ENCODE results near the gene TIE1. TPM values are rescaled to one million over a fixed set of nuclear protein-coding genes. Genes with fewer than 3 reads are reported as not detected.

The TIE1 gene
- total and polyA plus RNA-seq, 2 of the 13 experiments (the other 11 are each of a cell fraction or from before 2014, with no cell fraction given): 0.58 to 0.84 TPM

DNA sequence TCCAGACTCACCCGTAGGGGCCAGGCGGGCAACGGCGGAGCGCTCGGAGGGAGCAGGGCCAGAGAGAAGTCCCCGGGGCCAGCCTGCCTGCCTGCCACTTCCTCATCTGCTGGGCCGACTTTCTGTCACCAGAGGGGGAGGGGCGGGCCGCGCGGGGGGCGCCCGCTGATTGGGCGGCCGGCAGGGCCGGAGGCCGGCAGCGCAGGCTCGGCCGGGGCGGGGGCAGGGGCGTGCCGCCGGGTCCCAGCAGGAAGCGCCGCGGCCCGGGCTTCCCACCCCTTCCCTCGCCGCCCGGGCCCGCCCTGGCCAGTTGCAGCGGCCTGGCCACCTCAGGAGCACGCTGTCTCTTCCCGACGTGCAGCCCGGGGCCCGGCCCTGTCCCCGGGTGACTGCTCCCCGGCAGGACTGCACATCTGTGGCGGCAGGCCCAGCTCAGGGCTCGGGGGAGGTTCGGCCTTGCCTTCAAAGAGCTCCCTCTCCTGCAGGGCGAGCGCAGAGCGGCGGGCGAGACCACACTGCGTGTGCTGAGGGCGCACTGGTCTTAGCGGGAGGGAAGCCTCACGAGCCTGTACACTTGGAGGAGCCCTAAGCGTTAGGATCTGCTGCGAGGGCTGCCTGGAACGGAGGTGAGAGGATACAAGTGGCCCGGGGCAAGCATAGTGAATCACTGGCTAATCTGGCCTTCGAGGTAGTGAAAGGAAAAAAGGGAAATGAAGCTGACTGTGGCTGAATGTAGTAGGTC, 67.3 kb downstream of the TIE1 start, which contains the start of gene ELOVL1 (continued):
- TF ChIP-seq SIN3B (IDR thresholded peaks at IDR 0.05; ENCODE audit: low read length): 0 out of 2 replicates have a peak, but pooled peaks have one; percentile 11
- TF ChIP-seq ZNF724P (CRISPR knock-in tag; IDR thresholded peaks at IDR 0.05; ENCODE audit: borderline replicate concordance): 0 out of 2 replicates have a peak, but pooled peaks have one; percentile 66
- TF ChIP-seq ZNF354B (CRISPR knock-in tag; IDR thresholded peaks at IDR 0.05): 0 out of 2 replicates have a peak, but pooled peaks have one; percentile 63
- TF ChIP-seq, protein P1, sequence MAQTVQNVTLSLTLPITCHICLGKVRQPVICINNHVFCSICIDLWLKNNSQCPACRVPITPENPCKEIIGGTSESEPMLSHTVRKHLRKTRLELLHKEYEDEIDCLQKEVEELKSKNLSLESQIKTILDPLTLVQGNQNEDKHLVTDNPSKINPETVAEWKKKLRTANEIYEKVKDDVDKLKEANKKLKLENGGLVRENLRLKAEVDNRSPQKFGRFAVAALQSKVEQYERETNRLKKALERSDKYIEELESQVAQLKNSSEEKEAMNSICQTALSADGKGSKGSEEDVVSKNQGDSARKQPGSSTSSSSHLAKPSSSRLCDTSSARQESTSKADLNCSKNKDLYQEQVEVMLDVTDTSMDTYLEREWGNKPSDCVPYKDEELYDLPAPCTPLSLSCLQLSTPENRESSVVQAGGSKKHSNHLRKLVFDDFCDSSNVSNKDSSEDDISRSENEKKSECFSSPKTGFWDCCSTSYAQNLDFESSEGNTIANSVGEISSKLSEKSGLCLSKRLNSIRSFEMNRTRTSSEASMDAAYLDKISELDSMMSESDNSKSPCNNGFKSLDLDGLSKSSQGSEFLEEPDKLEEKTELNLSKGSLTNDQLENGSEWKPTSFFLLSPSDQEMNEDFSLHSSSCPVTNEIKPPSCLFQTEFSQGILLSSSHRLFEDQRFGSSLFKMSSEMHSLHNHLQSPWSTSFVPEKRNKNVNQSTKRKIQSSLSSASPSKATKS (CRISPR knock-in tag; IDR thresholded peaks at IDR 0.05): no peak
- no peak for TF ChIP-seq MAFG (CRISPR knock-in tag; IDR thresholded peaks at IDR 0.05)
- peak; percentile 86; the same call in 1 of the 2 replicates for TF ChIP-seq ZSCAN21 (CRISPR knock-in tag; IDR thresholded peaks at IDR 0.05; ENCODE audit: borderline replicate concordance)
- no peak for TF ChIP-seq RBM22 (optimal IDR thresholded peaks at IDR 0.05; ENCODE audit: low read length)
- peak; percentile 79 for TF ChIP-seq ZNF761 (CRISPR knock-in tag; conservative IDR thresholded peaks at IDR 0.05)
- TF ChIP-seq, protein P2, sequence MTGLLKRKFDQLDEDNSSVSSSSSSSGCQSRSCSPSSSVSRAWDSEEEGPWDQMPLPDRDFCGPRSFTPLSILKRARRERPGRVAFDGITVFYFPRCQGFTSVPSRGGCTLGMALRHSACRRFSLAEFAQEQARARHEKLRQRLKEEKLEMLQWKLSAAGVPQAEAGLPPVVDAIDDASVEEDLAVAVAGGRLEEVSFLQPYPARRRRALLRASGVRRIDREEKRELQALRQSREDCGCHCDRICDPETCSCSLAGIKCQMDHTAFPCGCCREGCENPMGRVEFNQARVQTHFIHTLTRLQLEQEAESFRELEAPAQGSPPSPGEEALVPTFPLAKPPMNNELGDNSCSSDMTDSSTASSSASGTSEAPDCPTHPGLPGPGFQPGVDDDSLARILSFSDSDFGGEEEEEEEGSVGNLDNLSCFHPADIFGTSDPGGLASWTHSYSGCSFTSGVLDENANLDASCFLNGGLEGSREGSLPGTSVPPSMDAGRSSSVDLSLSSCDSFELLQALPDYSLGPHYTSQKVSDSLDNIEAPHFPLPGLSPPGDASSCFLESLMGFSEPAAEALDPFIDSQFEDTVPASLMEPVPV (CRISPR knock-in tag; IDR thresholded peaks at IDR 0.05): peak; percentile 92
- no peak for TF ChIP-seq ZNF101 (CRISPR knock-in tag; IDR thresholded peaks at IDR 0.05; ENCODE audit: borderline replicate concordance, low read depth)
- TF ChIP-seq SATB2 (CRISPR knock-in tag; IDR thresholded peaks at IDR 0.05): no peak
- TF ChIP-seq ZNF616 (CRISPR knock-in tag; IDR thresholded peaks at IDR 0.05; ENCODE audit: low read depth): peak; percentile 90
- TF ChIP-seq KLF6 (CRISPR knock-in tag; IDR thresholded peaks at IDR 0.05): peak; percentile 89; the same call in 1 of the 2 replicates
- peak; percentile 38; the same call in 1 of the 2 replicates for TF ChIP-seq NFKBIZ (CRISPR knock-in tag; IDR thresholded peaks at IDR 0.05)
- peak in 1 of 2 experiments; percentile 88; a peak in 2 of 4 replicates for TF ChIP-seq KLF16 (CRISPR knock-in tag; IDR thresholded peaks at IDR 0.05)
- TF ChIP-seq ZNF296 (CRISPR knock-in tag; conservative IDR thresholded peaks at IDR 0.05): no peak
- peak; percentile 67 for TF ChIP-seq ZNF331 (CRISPR knock-in tag; IDR thresholded peaks at IDR 0.05)
- TF ChIP-seq, protein P3, sequence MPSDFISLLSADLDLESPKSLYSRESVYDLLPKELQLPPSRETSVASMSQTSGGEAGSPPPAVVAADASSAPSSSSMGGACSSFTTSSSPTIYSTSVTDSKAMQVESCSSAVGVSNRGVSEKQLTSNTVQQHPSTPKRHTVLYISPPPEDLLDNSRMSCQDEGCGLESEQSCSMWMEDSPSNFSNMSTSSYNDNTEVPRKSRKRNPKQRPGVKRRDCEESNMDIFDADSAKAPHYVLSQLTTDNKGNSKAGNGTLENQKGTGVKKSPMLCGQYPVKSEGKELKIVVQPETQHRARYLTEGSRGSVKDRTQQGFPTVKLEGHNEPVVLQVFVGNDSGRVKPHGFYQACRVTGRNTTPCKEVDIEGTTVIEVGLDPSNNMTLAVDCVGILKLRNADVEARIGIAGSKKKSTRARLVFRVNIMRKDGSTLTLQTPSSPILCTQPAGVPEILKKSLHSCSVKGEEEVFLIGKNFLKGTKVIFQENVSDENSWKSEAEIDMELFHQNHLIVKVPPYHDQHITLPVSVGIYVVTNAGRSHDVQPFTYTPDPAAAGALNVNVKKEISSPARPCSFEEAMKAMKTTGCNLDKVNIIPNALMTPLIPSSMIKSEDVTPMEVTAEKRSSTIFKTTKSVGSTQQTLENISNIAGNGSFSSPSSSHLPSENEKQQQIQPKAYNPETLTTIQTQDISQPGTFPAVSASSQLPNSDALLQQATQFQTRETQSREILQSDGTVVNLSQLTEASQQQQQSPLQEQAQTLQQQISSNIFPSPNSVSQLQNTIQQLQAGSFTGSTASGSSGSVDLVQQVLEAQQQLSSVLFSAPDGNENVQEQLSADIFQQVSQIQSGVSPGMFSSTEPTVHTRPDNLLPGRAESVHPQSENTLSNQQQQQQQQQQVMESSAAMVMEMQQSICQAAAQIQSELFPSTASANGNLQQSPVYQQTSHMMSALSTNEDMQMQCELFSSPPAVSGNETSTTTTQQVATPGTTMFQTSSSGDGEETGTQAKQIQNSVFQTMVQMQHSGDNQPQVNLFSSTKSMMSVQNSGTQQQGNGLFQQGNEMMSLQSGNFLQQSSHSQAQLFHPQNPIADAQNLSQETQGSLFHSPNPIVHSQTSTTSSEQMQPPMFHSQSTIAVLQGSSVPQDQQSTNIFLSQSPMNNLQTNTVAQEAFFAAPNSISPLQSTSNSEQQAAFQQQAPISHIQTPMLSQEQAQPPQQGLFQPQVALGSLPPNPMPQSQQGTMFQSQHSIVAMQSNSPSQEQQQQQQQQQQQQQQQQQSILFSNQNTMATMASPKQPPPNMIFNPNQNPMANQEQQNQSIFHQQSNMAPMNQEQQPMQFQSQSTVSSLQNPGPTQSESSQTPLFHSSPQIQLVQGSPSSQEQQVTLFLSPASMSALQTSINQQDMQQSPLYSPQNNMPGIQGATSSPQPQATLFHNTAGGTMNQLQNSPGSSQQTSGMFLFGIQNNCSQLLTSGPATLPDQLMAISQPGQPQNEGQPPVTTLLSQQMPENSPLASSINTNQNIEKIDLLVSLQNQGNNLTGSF (CRISPR knock-in tag; IDR thresholded peaks at IDR 0.05): peak; percentile 81
- no peak for TF ChIP-seq ZNF382 (CRISPR knock-in tag; IDR thresholded peaks at IDR 0.05; ENCODE audit: borderline replicate concordance)
- TF ChIP-seq ZNF367 (CRISPR knock-in tag; IDR thresholded peaks at IDR 0.05; ENCODE audit: borderline replicate concordance): 0 out of 2 replicates have a peak, but pooled peaks have one; percentile 74

All from HepG2 (cell line).